ENCODE measurements around the gene PRR33.
"Not testable (repeated sequence)": the region's sequence is repeated elsewhere in the genome, so short reads cannot be mapped to it uniquely, and the experiment has no call there.

PRR33 gene

DNA sequence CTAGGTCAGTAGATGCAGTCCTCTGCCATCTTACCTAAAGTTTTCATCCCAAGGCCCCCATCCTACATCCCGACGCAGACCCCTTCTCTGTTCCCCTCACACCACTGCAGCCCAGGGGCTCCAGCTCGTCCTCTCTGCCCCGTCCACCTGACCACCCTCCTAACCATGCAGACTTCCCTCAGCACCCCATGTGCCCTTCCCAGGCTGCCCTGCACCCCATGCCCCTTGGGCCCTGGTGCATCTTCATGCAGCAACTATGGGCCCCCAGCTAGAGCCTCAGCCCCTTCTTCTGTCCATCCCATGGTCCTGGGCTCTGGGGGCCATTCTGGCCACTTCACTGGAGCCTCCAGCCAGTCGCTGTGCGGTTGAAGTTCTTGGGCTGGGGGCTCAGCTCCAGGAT lies 2.9 kb downstream of the PRR33 start:
- DNase-seq = no peak

GRCh38 chr11:1888347-1888753 lies 3.3 kb downstream of the PRR33 start:
- DNase-seq = no peak

DNA sequence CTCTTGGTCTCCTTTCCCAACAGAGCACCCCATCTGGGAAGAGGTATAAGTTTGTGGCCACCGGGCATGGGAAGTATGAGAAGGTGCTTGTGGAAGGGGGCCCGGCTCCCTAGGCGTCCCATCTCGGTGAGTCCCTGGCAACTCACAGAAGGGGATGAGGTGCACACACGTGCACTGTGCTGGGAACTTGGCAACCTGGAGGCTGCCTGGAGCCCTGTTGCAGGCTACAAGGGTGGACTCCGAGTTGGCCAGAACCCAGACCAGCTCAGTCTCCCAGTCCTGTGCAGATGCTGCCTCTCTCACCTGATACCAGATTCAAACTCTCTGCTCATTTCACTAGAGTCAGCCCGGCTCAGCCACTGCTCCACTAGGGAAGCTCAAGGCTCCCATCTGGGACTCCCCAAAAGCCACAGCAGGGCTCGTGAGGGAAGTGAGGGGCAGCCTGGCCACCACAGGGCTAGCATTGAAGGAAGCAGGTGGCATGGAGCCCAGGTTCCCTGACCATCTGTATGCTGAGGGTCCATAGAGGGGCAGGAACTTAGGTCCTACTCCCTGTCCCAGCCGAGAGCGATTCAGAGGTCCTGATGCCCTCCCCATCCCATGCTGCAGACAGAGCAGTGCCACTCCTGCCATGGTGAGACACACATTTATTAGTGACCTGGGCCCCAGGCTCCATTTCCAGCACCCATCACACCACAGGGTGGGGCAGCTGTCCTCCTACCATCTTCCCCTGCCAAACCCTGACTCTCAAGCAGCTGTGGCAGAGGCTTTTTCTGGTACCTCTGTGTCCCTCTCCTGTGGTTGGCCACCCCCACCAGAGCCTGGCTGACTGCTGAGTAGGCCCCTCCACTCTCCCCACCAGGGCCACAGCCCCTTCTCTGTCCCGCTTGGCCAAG lies 4.0 kb downstream of the PRR33 start:
- DNase-seq = no peak

DNA sequence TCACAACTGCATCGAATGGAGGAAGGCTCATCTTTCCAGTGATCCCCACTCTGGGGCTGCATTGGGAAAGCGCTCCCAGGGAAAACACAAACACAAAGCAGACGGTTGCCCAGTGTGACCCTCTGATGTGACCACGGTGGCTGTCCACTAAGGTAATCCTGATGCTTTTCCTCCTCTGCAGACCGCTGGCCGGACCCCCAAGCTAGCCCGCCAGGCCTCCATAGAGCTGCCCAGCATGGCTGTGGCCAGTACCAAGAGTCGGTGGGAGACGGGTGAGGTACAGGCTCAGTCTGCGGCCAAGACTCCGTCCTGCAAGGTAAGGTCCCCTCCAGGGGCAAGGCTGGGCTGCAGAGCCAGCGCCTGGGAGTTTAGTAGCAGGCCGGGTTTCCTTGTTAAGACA lies 5.1 kb downstream of the PRR33 start:
- DNase-seq = not testable (repeated sequence)

- DNase-seq = no peak
These were observed 7.4 kb downstream of the PRR33 start for GRCh38 chr11:1884303-1884700.

- DNase-seq = no peak
These were observed 8.1 kb downstream of the PRR33 start for GRCh38 chr11:1883346-1884302.

GRCh38 chr11:1882265-1883238 lies 9.1 kb downstream of the PRR33 start:
- peak; percentile 82 for DNase-seq

DNA sequence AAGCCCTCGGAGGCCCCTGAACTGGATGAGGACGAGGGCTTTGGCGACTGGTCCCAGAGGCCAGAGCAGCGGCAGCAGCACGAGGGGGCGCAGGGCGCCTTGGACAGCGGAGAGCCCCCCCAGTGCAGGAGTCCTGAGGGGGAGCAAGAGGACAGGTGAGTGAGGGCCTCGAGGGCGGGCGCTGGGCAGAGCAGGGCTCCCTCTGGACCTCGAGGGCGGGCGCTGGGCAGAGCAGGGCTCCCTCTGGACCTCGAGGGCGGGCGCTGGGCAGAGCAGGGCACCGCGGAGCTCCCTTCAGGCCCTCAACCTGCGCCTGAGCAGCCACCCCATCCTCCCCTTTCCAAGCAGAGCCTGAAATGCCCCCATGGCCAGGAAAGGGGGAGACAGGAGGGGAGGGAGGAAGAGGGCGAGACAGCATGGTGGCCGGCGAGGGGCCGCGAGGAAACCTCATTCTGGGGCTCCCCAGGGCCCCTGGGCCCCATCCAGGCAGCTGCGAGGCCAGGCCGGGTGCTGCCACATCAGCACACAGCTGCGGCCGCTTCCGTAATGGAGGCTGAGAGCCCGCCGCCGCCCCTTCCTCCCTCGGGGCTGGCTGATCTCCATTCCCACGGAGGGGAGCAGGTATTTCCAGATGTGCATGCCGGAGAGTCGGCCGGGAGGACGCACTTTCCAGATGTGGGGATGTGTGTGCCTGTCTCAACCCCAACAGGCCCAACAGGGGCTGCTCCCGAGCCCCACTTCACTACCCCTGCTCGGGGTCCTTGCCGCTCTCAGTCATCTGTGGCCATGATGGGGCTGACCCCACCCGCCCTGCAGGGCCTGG lies 10.0 kb downstream of the PRR33 start:
- no peak for DNase-seq

DNA sequence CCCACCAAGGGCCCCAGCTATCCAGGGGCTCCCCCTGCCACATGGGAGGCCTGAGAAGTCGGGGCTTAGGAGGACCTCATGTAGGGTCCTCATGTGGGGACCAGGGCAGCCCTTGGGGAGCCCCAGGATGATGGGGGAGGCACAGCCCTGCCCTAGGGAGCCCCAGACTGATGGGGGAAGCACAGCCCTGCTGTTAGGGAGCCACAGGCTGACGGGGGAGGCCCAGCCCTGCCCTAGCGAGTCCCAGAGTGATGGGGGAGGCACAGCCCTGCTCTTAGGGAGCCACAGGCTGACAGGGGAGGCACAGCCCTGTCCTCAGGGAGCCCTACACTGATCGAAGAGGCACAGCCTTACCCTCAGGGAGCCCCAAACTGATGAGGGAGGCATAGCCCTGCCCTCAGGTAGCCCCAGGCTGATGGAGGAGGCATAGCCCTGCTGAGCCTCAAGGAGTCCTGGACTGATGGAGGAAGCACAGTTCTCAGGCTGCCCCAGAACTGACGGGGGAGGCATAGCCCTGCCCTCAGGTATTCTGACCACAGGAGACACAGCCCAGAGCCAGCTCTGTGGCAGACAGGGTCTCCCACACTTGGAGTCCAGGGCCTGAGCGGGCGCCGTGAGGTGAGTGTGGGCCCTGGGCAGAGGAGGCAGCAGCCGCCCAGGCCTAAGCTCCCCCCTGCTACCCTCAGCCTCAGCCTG lies 10.8 kb downstream of the PRR33 start:
- no peak for DNase-seq

GRCh38 chr11:1879941-1880720 lies 11.6 kb downstream of the PRR33 start:
- DNase-seq = no peak

- no peak for DNase-seq
These were observed 12.3 kb downstream of the PRR33 start for GRCh38 chr11:1879342-1879940.

GRCh38 chr11:1878137-1879031 lies 13.3 kb downstream of the PRR33 start:
- DNase-seq = no peak

DNA sequence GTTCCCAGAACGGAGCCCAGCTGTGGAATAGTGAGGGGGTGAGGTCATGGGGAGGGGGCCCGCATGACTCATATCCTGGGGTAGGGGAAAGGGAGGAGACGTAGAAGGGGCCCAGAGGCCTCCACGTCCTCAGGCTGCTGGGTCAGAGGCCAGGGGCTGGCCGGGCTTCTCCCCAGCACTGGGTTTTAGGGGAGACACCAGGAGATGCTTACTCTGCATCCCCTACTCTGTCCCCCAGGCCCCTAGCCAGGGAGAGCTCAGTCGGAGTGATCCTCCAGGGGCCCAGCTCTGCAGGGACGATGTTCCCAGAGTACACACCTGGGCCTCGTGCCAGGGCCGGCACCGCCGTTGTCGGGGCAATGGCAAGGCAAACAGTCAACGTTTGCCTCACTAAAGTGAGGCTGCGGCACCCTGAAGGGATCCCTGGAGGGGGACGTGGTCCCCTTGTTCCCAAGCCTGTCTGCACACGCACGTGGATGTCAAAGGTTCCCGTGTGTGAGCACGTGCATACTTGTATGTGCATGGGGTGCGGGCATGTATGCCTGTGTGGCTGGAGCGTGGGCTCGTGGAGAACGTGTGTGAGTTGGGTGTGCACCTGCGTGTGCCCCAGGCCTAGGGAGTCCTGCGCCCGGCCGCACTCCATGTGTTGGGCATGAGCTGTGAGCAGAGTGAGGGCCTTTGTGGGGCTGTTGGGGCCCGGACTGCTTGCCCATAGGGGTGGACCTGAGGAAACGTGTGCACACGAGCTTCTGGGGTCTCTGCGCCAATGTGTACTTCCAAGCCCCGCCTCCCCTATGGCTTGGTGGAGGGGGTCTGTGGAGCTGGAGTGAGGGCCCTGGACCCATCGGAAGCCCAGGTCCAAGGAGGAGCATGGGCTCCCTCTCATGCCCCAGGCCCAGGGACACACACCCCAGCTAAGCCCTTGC lies 14.2 kb downstream of the PRR33 start:
- no peak for DNase-seq

DNA sequence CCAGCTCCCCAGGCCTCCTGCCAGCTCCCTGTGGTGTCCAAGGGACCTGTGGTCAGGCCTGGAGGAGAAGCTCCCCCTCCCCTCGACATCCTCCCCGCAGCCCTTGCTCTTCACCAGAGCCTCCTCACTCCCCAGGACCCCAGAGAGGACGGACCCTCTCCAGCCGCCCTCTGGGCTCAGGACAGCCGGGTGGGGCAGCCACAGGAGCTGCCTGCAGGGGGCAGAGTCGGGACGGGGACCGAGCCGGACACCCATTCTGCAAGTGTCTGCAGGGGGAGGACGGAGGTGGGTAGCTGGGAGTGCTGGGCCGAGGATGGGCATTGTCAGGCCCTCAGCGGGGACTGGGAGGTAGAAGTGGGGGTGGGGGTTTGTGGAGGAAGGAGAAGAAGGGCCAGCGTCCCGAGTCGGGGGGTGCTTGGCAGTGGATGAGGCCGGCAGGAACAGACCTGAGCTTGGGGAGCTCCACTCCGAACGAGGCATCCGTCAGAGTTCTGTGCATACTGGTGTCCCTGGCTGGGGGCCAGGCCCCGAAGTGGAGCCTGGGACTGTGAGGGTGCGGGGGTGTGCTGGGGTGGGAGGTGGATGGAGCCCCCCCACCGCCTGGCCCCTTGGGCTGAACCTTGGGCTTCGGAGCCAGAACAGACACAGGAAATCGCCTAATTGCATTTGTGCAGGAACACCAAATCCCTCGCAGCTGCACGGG lies 15.2 kb downstream of the PRR33 start:
- DNase-seq = no peak

DNA sequence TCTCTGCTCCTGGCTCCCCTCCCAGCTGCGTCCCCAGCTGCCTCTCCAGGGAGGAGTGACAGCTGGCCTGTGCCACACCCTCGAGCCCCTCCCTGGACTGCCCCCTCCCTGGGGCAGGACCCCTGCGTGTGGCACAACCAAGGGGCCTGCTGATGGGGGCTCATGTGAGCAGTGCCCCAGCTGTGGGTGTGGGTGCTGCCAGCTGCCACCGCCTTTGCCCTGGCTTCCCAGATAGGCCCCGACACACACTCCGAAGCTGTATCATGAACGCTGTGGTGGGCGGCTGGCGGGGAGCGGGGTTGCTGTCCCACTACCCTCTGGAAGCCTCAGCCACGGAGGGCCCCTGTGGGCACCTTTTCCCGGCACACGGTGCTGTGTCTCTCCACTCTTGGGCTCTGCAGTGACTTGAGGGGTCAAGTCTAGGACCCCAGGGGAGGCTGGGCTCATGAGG lies 15.8 kb downstream of the PRR33 start:
- not testable (repeated sequence) for DNase-seq

- no peak for DNase-seq
These were observed 16.4 kb downstream of the PRR33 start for GRCh38 chr11:1875093-1875850.

Data from activated CD4-positive, alpha-beta T cell treated with anti-CD3 and anti-CD28 coated beads, Interleukin-2, amount 50 U/mL, for 16 hours (primary cell).